K562 (cell line): ENCODE data around the gene GEMIN5. TPM values are rescaled to one million over a fixed set of nuclear protein-coding genes. Genes with fewer than 3 reads are reported as not detected.

Source experiments
- ATAC-seq: fragments of 200-7000 bp; cut with Tn5 transposase; 3 replicates; pipeline ENCODE4 v1.9.1; 2020; ENCODE audit warnings: moderate library complexity
- BruUV-seq: library from RNA; stranded (reverse); fragments of 400-500 nt; replicated peaks from 2 replicates; lab custom pipeline; 2021; lab: Mats Ljungman, UMichigan
- CTCF ChIA-PET: fragments of 300-600 bp; formaldehyde crosslinking; extraction: SDS; loops from one replicate; lab custom pipeline; 2021; ENCODE audit warnings: low intra/inter-chr PET ratio; lab: Yijun Ruan, JAX
- POLR2A ChIA-PET: fragments of 300-600, 350-650 bp; sonication (Branson Sonifier 250); formaldehyde crosslinking; extraction: SDS; loops from one replicate; lab custom pipeline; 2021; ENCODE audit warnings: antibody characterized with exemption, inconsistent platforms; lab: Yijun Ruan, JAX
- DNase-seq, 4 experiments: peaks; one replicate each; pipeline versions ENCODE4 v3.0.0 to v3.0.0-alpha.2; 2011 to 2018; ENCODE audit warnings: low spot score in 3 of 4, mixed read lengths in 3 of 4; ENCODE audit errors: extremely low read depth in 1 of 4
- FAIRE-seq: peaks from 2 replicates; lab custom pipeline; 2011; peaks lifted over from hg19 to GRCh38; lab: Jason Lieb, UNC
- H2AFZ ChIP-seq: 2 replicates; pipeline ENCODE4 v1.6.0; 2011; ENCODE audit warnings: low read depth, low read length, control low read depth, inconsistent platforms
- H3K27ac ChIP-seq: fragments of 200-600 bp; 3 replicates; pipeline ENCODE4 v1.8.0; 2011; ENCODE audit warnings: low read depth, mild to moderate bottlenecking, control low read depth, inconsistent platforms, low read length, moderate library complexity, mixed read lengths; ENCODE audit errors: extremely low read depth
- H3K27me3 ChIP-seq, 2 experiments: fragments of 300-600 bp in 1 of 2; 2 replicates in 1 of 2; 3 replicates in 1 of 2; pipeline versions ENCODE4 v1.6.0 to v1.8.0; 2011; ENCODE audit warnings: inconsistent platforms in 2 of 2, low read length in 2 of 2, mild to moderate bottlenecking in 1 of 2, mixed read lengths in 1 of 2, moderate library complexity in 1 of 2; ENCODE audit not compliant: control insufficient read depth in 2 of 2, insufficient read depth in 2 of 2
- H3K36me3 ChIP-seq: fragments of 300-600 bp; 3 replicates; pipeline ENCODE4 v1.8.0; 2011; ENCODE audit warnings: mild to moderate bottlenecking, low read length, inconsistent platforms; ENCODE audit not compliant: control insufficient read depth, insufficient read depth
- H3K4me1 ChIP-seq, 2 experiments: fragments of 200-600 bp in 1 of 2; replicated peaks in 1 of 2; 2 replicates in 1 of 2; 3 replicates in 1 of 2; pipeline versions ENCODE4 v1.5.1 to v1.8.0; 2011; ENCODE audit warnings: inconsistent platforms in 2 of 2, low read length in 2 of 2, mild to moderate bottlenecking in 1 of 2, mixed read lengths in 1 of 2, moderate library complexity in 1 of 2; ENCODE audit not compliant: control insufficient read depth in 2 of 2, insufficient read depth in 2 of 2
- H3K4me2 ChIP-seq: 2 replicates; pipeline ENCODE4 v1.6.1; 2011; ENCODE audit warnings: low read length, control low read depth, inconsistent platforms, mixed read lengths; ENCODE audit not compliant: insufficient read depth
- H3K4me3 ChIP-seq: fragments of 200-600 bp; sonication (generic), shearing (Covaris generic); 2 replicates; pipeline ENCODE4 v1.5.1; 2016; ENCODE audit warnings: control low read depth, inconsistent platforms
- H3K79me2 ChIP-seq: fragments of 200-600 bp; 3 replicates; pipeline ENCODE4 v1.8.0; 2011; ENCODE audit warnings: low read length, inconsistent platforms; ENCODE audit not compliant: control insufficient read depth, insufficient read depth
- H3K9ac ChIP-seq, 2 experiments: 2 replicates each; pipeline versions ENCODE4 v1.6.0 to v1.6.1; 2011; ENCODE audit warnings: low read depth in 2 of 2, low read length in 2 of 2, control low read depth in 1 of 2, inconsistent platforms in 1 of 2, mild to moderate bottlenecking in 1 of 2, mixed read lengths in 1 of 2; ENCODE audit not compliant: insufficient read depth in 1 of 2
- H3K9me1 ChIP-seq: one replicate; pipeline ENCODE4 v1.6.0; 2011; ENCODE audit warnings: inconsistent platforms, mild to moderate bottlenecking, low read length, moderate library complexity; ENCODE audit not compliant: control insufficient read depth, insufficient read depth
- H3K9me3 ChIP-seq: replicated peaks from 2 replicates; pipeline ENCODE4 v1.5.1; 2011; ENCODE audit warnings: low read depth, low read length, inconsistent platforms; ENCODE audit not compliant: control insufficient read depth, insufficient read depth
- H4K20me1 ChIP-seq: replicated peaks from 2 replicates; pipeline ENCODE4 v1.6.1; 2011; ENCODE audit warnings: low read length, inconsistent platforms, mixed read lengths; ENCODE audit not compliant: control insufficient read depth, insufficient read depth
- CBX3 ChIP-seq, 2 experiments: IDR thresholded peaks; 1 replicate in 1 of 2; 2 replicates in 1 of 2; pipeline ENCODE4 v1.6.1; 2012; ENCODE audit warnings: inconsistent platforms in 2 of 2, low read length in 2 of 2, borderline replicate concordance in 1 of 2, control low read depth in 1 of 2
- CBX5 ChIP-seq: IDR thresholded peaks from 2 replicates; pipeline ENCODE4 v1.6.1; 2014; ENCODE audit warnings: low read depth, borderline replicate concordance
- KLF13 ChIP-seq: fragments of 450-650 bp; IDR thresholded peaks from 2 replicates; pipeline ENCODE4 v1.6.1; 2016; ENCODE audit warnings: missing genetic modification characterization, low read depth, mild to moderate bottlenecking, missing compliant biosample characterization, moderate library complexity, borderline replicate concordance
- MXD1 ChIP-seq: fragments of 250-450 bp; sonication (Bioruptor Pico); IDR thresholded peaks from 2 replicates; pipeline ENCODE4 v1.8.0; 2021; ENCODE audit warnings: borderline replicate concordance, mild to moderate bottlenecking, moderate library complexity; ENCODE audit not compliant: poor library complexity, severe bottlenecking
- NFYB ChIP-seq: IDR thresholded peaks from 2 replicates; pipeline ENCODE4 v1.6.1; 2011; ENCODE audit warnings: mild to moderate bottlenecking, moderate library complexity; ENCODE audit not compliant: insufficient read length; ENCODE audit errors: extremely low read depth
- POLR2AphosphoS2 ChIP-seq: IDR thresholded peaks from 2 replicates; pipeline ENCODE4 v1.6.1; 2012; ENCODE audit warnings: low read length, improper control_type of control experiment
- PTRF ChIP-seq: fragments of 450-650 bp; IDR thresholded peaks from 2 replicates; pipeline ENCODE4 v1.6.1; 2016; ENCODE audit warnings: mild to moderate bottlenecking, missing genetic modification characterization, missing compliant biosample characterization
- RAD51 ChIP-seq: fragments of 450-650 bp; IDR thresholded peaks from 2 replicates; pipeline ENCODE4 v1.7.1; 2016; ENCODE audit warnings: low read depth, mild to moderate bottlenecking, borderline replicate concordance
- SETDB1 ChIP-seq: IDR thresholded peaks from one replicate; pipeline ENCODE4 v1.6.1; 2012; ENCODE audit warnings: low read length, control low read depth, inconsistent platforms
- ZNF124 ChIP-seq: sonication (generic); formaldehyde crosslinking; IDR thresholded peaks from 2 replicates; pipeline ENCODE4 v1.8.1; 2022; ENCODE audit warnings: missing genetic modification reagents
- ZNF668 ChIP-seq: fragments of 250-450 bp; sonication (Bioruptor Pico); IDR thresholded peaks from 2 replicates; pipeline ENCODE4 v1.8.0; 2022; ENCODE audit warnings: mild to moderate bottlenecking, inconsistent platforms
- ZNF778 ChIP-seq: fragments of 450-650 bp; formaldehyde crosslinking; IDR thresholded peaks from 2 replicates; pipeline ENCODE4 v1.4.0; 2020; ENCODE audit warnings: mild to moderate bottlenecking, moderate library complexity
- WGBS: fragments of 100-300 bp; shearing (Covaris generic); methylation state at CpG from one replicate; pipeline ENCODE4 v1.1.6; 2016; ENCODE audit warnings: low coverage, mixed read lengths; ENCODE audit not compliant: insufficient coverage; ENCODE audit errors: missing lambda C conversion rate; 5-methylcytosine and 5-hydroxymethylcytosine counted together
- in situ Hi-C: fragments of 300-500 bp; cut with MboI; formaldehyde crosslinking; loops from 4 replicates; pipeline ENCODE4 v1.15.0; 2018; ENCODE audit warnings: inconsistent platforms, mixed read lengths
- intact Hi-C: fragments of 100-400 bp; cut with micrococcal nuclease; formaldehyde crosslinking; loops from 2 replicates; pipeline ENCODE4 v1.14.2; 2022
- polyA plus RNA-seq, 8 experiments: library from polyadenylated mRNA; depleted of rRNA in 4 of 8; stranded (reverse) in 5 of 8; unstranded in 3 of 8; fragments of >200 nt; fragmentation: Nextera tagmentation in 2 of 8; fragmentation: Illumina TruSeq in 1 of 8; extraction: Ambion mirVana in 2 of 8; extraction: Trizol in 1 of 8; gene quantifications; 2 replicates each; pipeline versions ENCODE4 v1.2.1 to v1.2.3, GENCODE V29; 2011 to 2014; ENCODE audit warnings: inconsistent platforms in 1 of 8, missing spikeins in 1 of 8
- total RNA-seq, 7 experiments: library from RNA; depleted of rRNA in 6 of 7; stranded (reverse); fragments of >200 nt in 6 of 7; fragmentation: Illumina TruSeq in 2 of 7; extraction: Trizol in 2 of 7; gene quantifications; 2 replicates each; pipeline versions ENCODE4 v1.2.1 to v1.2.3, GENCODE V29; 2011 to 2021; ENCODE audit warnings: low replicate concordance in 1 of 7
- TF ChIP-seq, protein P1 (sequence below): fragments of 450-650 bp; formaldehyde crosslinking; IDR thresholded peaks from 2 replicates; pipeline ENCODE4 v1.4.0; 2022; ENCODE audit warnings: mild to moderate bottlenecking, moderate library complexity

GEMIN5 gene
- total and polyA plus RNA-seq, 9 of the 15 experiments (the other 6 are each of a cell fraction or from before 2014, with no cell fraction given), result 10.3 to 48.2 (median 34.7) TPM

DNA sequence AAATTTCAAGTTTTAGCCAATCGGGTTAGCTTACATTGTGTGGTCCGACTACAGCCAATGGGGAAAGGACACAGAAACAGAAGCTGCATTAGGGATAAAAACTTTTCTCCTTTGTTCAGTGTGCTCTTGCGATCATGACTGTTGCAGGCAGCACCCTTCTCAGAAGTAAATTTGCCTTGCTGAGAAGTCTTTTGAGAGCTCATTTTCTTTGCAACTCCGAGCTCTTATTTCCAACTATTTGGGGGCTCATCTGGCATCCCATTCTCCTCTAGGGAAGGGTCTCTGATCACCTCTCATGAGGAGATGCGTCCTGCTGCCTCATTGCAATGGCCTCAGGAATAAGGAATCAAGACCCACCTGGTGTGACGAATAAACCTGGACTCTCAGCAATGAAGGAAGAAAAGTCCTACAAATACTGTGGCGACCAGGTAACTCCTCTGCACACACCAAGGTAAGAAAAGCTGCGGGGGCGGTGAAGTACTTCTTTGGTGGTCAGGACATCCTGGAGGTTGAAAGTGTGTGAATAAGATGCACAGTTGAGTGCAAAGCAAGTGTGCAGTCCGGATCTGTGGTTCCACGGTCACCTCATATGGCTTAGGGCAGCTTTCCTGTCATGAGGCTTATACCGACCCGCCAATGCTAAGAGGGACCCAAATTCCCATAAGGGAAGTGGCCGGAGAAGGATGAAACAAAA, 59.2 kb downstream of the GEMIN5 start (continued):
- TF ChIP-seq CBX5, result peak; percentile 92
- no peak for TF ChIP-seq POLR2AphosphoS2
- TF ChIP-seq PTRF (tag), result no peak
- TF ChIP-seq, protein P1, sequence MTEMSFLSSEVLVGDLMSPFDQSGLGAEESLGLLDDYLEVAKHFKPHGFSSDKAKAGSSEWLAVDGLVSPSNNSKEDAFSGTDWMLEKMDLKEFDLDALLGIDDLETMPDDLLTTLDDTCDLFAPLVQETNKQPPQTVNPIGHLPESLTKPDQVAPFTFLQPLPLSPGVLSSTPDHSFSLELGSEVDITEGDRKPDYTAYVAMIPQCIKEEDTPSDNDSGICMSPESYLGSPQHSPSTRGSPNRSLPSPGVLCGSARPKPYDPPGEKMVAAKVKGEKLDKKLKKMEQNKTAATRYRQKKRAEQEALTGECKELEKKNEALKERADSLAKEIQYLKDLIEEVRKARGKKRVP (CRISPR knock-in tag), result no peak
- TF ChIP-seq SETDB1, result no peak
- TF ChIP-seq ZNF124, result no peak
- TF ChIP-seq KLF13 (tag), result no peak
- TF ChIP-seq CBX3 (IDR thresholded peaks at IDR 0.05; ENCODE audit: borderline replicate concordance in 1 of 2, low read length in 2 of 2), result peak in 1 of 2 experiments; percentile 97; a peak in 2 of 3 replicates

- DNase-seq (no peak), FAIRE-seq (no peak), ATAC-seq (no peak)
- Histone ChIP-seq H3K4me2 (no peak overlapping the region), H2AFZ (no peak overlapping the region), H3K9ac (no peak overlapping the region), H3K36me3 (peaks cover 58% of the 10 kb centered on the region), H3K4me3 (no peak overlapping the region), H4K20me1 (no peaks in the 10 kb centered on the region), H3K27me3 (no peaks in the 10 kb centered on the region), H3K9me3 (peaks cover 2% of the 10 kb centered on the region; the same call in 1 of the 2 replicates), H3K4me1 (no peaks in the 10 kb centered on the region), H3K27ac (no peak overlapping the region), H3K9me1 (no peaks in the 10 kb centered on the region), H3K79me2 (no peaks in the 10 kb centered on the region; the same call in 2 of the 3 replicates)
- BruUV-seq, result no TSS peak
- TF ChIP-seq NFYB (no peak), ZNF668 (CRISPR knock-in tag) (no peak), MXD1 (CRISPR knock-in tag) (no peak), RAD51 (no peak), ZNF778 (CRISPR knock-in tag) (no peak)
- CTCF ChIA-PET, result no interaction called here
- POLR2A ChIA-PET, result no interaction called here
- 90% methylated on average over 4 of the region's 5 CpGs for WGBS
- intact Hi-C loops, result no loop called here
- in situ Hi-C loops, result no loop called here
Measured at GRCh38 chr5:154873791-154874331, 64.2 kb downstream of the GEMIN5 start.
